Measurements from ENCODE around the gene RNF19B.

The RNF19B gene

GRCh38 chr1:32984455-32985171, 20.0 kb upstream of the RNF19B start:
- Histone ChIP-seq H3K9me3 (replicated peaks; ENCODE audit: insufficient read depth, low read length) (no peaks in the 10 kb centered on the region), H3K27ac (ENCODE audit: low read length) (peak overlapping the region; percentile 36; the same call in 1 of the 2 replicates), H3K9ac (ENCODE audit: low read length) (no peak overlapping the region)

GRCh38 chr1:32984090-32984454, 19.5 kb upstream of the RNF19B start:
- peak overlapping the region; percentile 3; the same call in 1 of the 2 replicates for H3K4me2 ChIP-seq (ENCODE audit: low read depth, low read length)
- H3K79me2 ChIP-seq (ENCODE audit: low read length), result no peaks in the 10 kb centered on the region
- no peak overlapping the region for H3K9ac ChIP-seq (ENCODE audit: low read length)
- TF ChIP-seq EZH2 (optimal IDR thresholded peaks at IDR 0.05; ENCODE audit: low read depth, low read length) (no peak), CTCF (IDR thresholded peaks at IDR 0.05; ENCODE audit: low read length) (no peak), EZH2phosphoT487 (IDR thresholded peaks at IDR 0.05; ENCODE audit: low read length) (no peak)
- H3K9me2 ChIP-seq (replicated peaks; ENCODE audit: insufficient read depth, low read length), result no peaks in the 10 kb centered on the region
- H3K4me1 ChIP-seq (ENCODE audit: low read length), result peaks cover 50% of the 10 kb centered on the region
- H3K27me3 ChIP-seq (replicated peaks; ENCODE audit: insufficient read depth, low read length), result no peaks in the 10 kb centered on the region
- H2AFZ ChIP-seq (ENCODE audit: low read length), result no peak overlapping the region
- H4K20me1 ChIP-seq (ENCODE audit: insufficient read depth, low read length), result no peaks in the 10 kb centered on the region
- peak overlapping the region; percentile 36; the same call in 1 of the 2 replicates for H3K27ac ChIP-seq (ENCODE audit: low read length)
- peaks cover 16% of the 10 kb centered on the region for H3F3A ChIP-seq (ENCODE audit: insufficient read depth, low read length)
- H3K4me3 ChIP-seq (ENCODE audit: low read length), result no peak overlapping the region
- no peak for DNase-seq
- H3K9me3 ChIP-seq (replicated peaks; ENCODE audit: insufficient read depth, low read length), result no peaks in the 10 kb centered on the region
- H3K36me3 ChIP-seq (replicated peaks; ENCODE audit: insufficient read depth, low read length), result no peaks in the 10 kb centered on the region

More at GRCh38 chr1:32984455-32985171, 20.0 kb upstream of the RNF19B start:
- H3F3A ChIP-seq (ENCODE audit: insufficient read depth, low read length), result peaks cover 16% of the 10 kb centered on the region
- H3K4me1 ChIP-seq (ENCODE audit: low read length), result peaks cover 55% of the 10 kb centered on the region
- no peaks in the 10 kb centered on the region for H3K9me2 ChIP-seq (replicated peaks; ENCODE audit: insufficient read depth, low read length)
- peak; percentile 60 for DNase-seq
- no peaks in the 10 kb centered on the region for H3K79me2 ChIP-seq (ENCODE audit: low read length)
- no peak for TF ChIP-seq EZH2 (optimal IDR thresholded peaks at IDR 0.05; ENCODE audit: low read depth, low read length)
- TF ChIP-seq CTCF (IDR thresholded peaks at IDR 0.05; ENCODE audit: low read length), result no peak
- no peak for TF ChIP-seq EZH2phosphoT487 (IDR thresholded peaks at IDR 0.05; ENCODE audit: low read length)
- H4K20me1 ChIP-seq (ENCODE audit: insufficient read depth, low read length), result no peaks in the 10 kb centered on the region
- H3K4me3 ChIP-seq (ENCODE audit: low read length), result no peak overlapping the region
- H3K4me2 ChIP-seq (ENCODE audit: low read depth, low read length), result peak overlapping the region; percentile 3; the same call in 1 of the 2 replicates
- H3K27me3 ChIP-seq (replicated peaks; ENCODE audit: insufficient read depth, low read length), result no peaks in the 10 kb centered on the region
- H2AFZ ChIP-seq (ENCODE audit: low read length), result no peak overlapping the region
- no peaks in the 10 kb centered on the region for H3K36me3 ChIP-seq (replicated peaks; ENCODE audit: insufficient read depth, low read length)

- no peak overlapping the region for H2AFZ ChIP-seq (ENCODE audit: low read length)
- no peak overlapping the region for H3K27ac ChIP-seq (ENCODE audit: low read length)
- peaks cover 49% of the 10 kb centered on the region for H3K4me1 ChIP-seq (ENCODE audit: low read length)
- no peak for DNase-seq
- no peak overlapping the region for H3K4me2 ChIP-seq (ENCODE audit: low read depth, low read length)
- TF ChIP-seq EZH2phosphoT487 (IDR thresholded peaks at IDR 0.05; ENCODE audit: low read length) (no peak), EZH2 (optimal IDR thresholded peaks at IDR 0.05; ENCODE audit: low read depth, low read length) (no peak), CTCF (IDR thresholded peaks at IDR 0.05; ENCODE audit: low read length) (no peak)
- peaks cover 16% of the 10 kb centered on the region for H3F3A ChIP-seq (ENCODE audit: insufficient read depth, low read length)
- H3K9ac ChIP-seq (ENCODE audit: low read length), result no peak overlapping the region
- no peaks in the 10 kb centered on the region for H3K79me2 ChIP-seq (ENCODE audit: low read length)
- no peak overlapping the region for H3K4me3 ChIP-seq (ENCODE audit: low read length)
- H3K9me3 ChIP-seq (replicated peaks; ENCODE audit: insufficient read depth, low read length), result no peaks in the 10 kb centered on the region
- no peaks in the 10 kb centered on the region for H4K20me1 ChIP-seq (ENCODE audit: insufficient read depth, low read length)
- no peaks in the 10 kb centered on the region for H3K36me3 ChIP-seq (replicated peaks; ENCODE audit: insufficient read depth, low read length)
- H3K9me2 ChIP-seq (replicated peaks; ENCODE audit: insufficient read depth, low read length), result no peaks in the 10 kb centered on the region
- H3K27me3 ChIP-seq (replicated peaks; ENCODE audit: insufficient read depth, low read length), result no peaks in the 10 kb centered on the region
Measured at GRCh38 chr1:32983020-32983419, 18.4 kb upstream of the RNF19B start.

Measured in MM.1S (cell line).